IMR-90 (cell line): Measurements from ENCODE around the gene NPAS3.

ENCODE experiments used
- CTCF ChIP-seq: conservative IDR thresholded peaks from 2 replicates; pipeline ENCODE4 v1.5.1; 2012; ENCODE audit warnings: mild to moderate bottlenecking, low read depth, low read length, improper control_type of control experiment
- FOS ChIP-seq: fragments of 150-350 bp; IDR thresholded peaks from 2 replicates; pipeline ENCODE4 v1.6.1; 2016; ENCODE audit warnings: low read depth, low read length
- POLR2A ChIP-seq: IDR thresholded peaks from 2 replicates; pipeline ENCODE4 v1.6.1; 2012; ENCODE audit warnings: mild to moderate bottlenecking, low read depth, low read length
- SMC3 ChIP-seq: fragments of 150-350 bp; IDR thresholded peaks from 2 replicates; pipeline ENCODE4 v1.6.1; 2016; ENCODE audit warnings: low read depth, mild to moderate bottlenecking, antibody characterized with exemption, low read length, moderate library complexity

DNA sequence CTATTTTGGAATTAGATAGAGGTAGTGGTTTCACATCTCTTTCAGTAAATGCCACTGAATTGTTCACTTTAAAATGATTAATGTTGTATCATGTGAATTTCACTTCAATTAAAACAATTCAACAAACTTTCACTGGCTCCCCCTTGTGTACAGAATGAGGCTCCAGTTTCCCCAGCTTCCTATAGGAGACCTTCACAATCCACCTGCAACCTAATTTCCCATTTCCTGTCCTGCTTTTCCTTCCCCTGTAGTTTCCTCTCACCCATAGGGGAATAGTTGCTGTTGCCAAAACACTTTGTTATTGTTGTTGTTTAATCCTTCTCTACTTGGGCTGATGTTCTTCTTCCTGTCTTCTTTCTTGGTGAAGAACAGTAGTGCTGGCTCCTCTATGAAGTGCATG lies 59.8 kb downstream of the NPAS3 start:
- TF ChIP-seq SMC3 (peak; percentile 61), POLR2A (no peak), FOS (no peak), CTCF (peak; percentile 55)
